GM12864 (cell line): Measurements from ENCODE around the gene TRPT1.

Experiments used
- DNase-seq: peaks from one replicate; pipeline ENCODE4 v3.0.0-alpha.2; 2011; ENCODE audit warnings: low read depth
- H3K4me3 ChIP-seq: 2 replicates; pipeline ENCODE4 v1.5.1; 2011; ENCODE audit warnings: mild to moderate bottlenecking, low read depth, low read length, control low read depth
- CTCF ChIP-seq: IDR thresholded peaks from 2 replicates; pipeline ENCODE4 v1.5.1; 2011; ENCODE audit warnings: low read depth, mild to moderate bottlenecking, moderate library complexity, low read length, control low read depth, inconsistent platforms; ENCODE audit errors: missing control alignments

TRPT1 gene

DNA sequence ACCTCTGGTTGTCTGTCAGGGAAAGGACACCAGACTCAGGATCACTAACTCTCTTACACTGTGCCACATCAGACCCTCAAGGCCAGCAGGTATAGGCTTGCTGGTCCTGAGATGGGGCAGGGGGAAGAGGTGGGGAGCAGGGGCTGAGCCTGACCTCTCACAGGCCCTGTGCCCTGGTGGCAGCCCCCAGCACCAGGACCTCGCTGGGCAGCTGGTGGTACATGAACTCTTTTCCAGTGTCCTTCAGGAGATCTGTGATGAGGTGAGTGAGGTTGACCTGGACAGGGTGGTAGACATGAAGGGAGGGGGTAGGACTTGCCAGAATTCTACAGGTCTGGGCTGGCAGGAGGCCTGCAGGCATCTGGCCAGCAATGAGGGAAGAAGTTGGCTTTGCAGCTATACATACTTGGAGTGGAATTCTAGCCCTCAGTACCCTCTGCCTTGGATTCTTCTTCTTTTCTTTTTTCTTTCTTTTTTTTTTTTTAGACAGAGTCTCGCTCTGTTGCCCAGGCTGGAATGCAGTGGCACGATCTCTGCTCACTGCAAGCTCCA lies 1.5 kb upstream of the TRPT1 start:
- H3K4me3 ChIP-seq: peak overlapping the region; percentile 62
- DNase-seq: no peak
- no peak for TF ChIP-seq CTCF

DNA sequence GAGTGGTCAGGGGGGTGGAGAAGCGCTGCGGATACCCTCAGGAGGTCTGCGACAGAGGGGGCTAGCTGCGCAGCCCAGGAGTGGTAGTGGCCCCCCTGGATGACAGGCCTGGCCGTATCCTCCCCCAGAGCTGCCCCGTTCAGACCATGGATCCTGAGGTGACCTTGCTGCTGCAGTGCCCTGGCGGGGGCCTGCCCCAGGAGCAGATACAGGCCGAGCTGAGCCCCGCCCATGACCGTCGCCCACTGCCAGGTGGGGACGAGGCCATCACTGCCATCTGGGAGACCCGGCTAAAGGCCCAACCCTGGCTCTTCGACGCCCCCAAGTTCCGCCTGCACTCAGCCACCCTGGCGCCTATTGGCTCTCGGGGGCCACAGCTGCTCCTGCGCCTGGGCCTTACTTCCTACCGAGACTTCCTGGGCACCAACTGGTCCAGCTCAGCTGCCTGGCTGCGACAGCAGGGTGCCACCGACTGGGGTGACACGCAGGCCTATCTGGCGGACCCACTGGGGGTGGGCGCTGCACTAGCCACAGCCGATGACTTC lies 593 bp upstream of the TRPT1 start:
- peak overlapping the region; percentile 62 for H3K4me3 ChIP-seq
- DNase-seq: no peak
- TF ChIP-seq CTCF: no peak

GRCh38 chr11:64224891-64225607 lies 937 bp downstream of the TRPT1 start:
- H3K4me3 ChIP-seq: peak overlapping the region; percentile 62
- no peak for TF ChIP-seq CTCF
- DNase-seq: no peak

- no peak for DNase-seq
- TF ChIP-seq CTCF: no peak
- H3K4me3 ChIP-seq: peak overlapping the region; percentile 62
These were observed 1.7 kb downstream of the TRPT1 start for GRCh38 chr11:64224151-64224890.

- TF ChIP-seq CTCF: no peak
These were observed 2.9 kb downstream of the TRPT1 start for GRCh38 chr11:64223001-64223651.

DNA sequence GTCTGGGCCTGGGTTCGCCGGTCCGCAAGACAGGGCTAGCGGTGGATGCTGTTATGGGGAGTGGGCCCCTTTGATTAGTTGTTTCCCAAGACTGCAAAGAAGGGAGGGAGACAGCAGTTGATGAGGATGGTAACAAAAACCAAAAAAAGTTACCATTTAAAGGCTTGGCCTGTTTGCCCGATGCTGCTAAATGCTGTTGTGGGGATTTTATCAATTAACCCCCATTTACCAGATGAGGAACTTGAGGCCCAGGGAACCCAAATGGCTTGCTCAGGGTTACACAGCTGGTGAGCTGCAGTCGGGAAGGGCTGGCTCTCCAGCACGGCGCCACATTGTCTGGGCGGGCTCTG lies 3.4 kb downstream of the TRPT1 start:
- TF ChIP-seq CTCF: no peak
- no peak for DNase-seq
- no peak overlapping the region for H3K4me3 ChIP-seq

More at GRCh38 chr11:64223001-64223651, 2.9 kb downstream of the TRPT1 start:
- no peak for DNase-seq
- H3K4me3 ChIP-seq: no peak overlapping the region
